ENCODE results near the gene CTNND2.

Gene CTNND2

GRCh38 chr5:11227064-11227463 is 677.2 kb downstream of the CTNND2 start:
- no peak for DNase-seq

GRCh38 chr5:11224436-11225187 is 679.6 kb downstream of the CTNND2 start:
- no peak for DNase-seq

DNA sequence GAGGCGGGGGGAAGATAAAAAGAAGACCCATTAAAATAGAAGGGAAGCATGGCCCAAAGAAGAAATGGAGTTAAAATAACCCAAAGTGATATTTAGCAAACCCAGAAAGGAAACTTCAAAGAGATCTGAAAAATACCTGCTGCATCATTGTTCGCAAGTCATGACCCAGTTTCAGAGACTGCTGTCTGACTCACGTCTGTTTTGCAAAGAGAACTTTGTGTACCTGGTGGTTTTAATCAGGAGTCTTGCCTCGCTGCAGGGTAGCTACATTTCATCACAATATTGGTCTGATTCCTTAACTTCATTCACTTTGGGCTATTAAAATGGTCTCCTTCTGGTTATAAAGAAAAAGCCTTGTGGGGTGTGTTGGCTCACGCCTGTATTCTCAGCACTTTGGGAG is 682.1 kb downstream of the CTNND2 start:
- no peak for DNase-seq

DNA sequence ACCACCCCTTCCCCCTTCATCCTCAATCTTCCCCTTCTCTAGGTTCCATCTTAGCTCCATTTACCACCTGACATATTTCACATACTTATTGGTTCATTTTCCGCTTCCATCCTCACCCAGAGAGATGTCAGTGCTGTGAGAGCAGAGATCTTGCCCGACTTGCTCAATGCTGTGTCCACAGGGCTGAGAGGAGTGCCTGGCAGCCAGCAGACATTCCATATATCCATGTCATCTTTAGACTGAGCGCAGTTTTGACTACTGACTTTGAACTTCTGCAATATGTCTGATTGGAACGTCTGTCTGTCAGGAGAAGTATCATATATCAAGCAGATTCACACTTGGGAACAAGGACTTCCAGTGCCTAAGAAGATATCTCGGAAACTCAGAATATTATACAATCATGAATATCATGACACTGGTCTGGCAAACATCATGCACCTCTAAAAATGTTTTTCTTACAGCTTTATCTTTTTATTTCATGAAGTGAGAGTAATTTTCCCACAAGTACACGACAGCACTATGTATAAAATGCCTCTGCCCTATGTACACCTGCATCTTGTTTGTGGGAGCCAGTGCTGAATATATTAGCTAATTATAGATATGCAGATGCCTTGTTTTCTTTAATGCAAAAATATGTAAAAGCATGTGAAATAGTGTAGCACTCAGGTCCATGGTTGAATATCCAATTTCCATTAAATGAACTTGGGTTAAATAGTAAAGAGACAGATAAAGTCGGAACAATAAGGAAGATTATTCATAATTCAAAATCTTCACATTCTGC is 689.2 kb downstream of the CTNND2 start:
- DNase-seq, result no peak

- DNase-seq, result no peak
Measured at GRCh38 chr5:11212706-11213105, 691.5 kb downstream of the CTNND2 start.

DNA sequence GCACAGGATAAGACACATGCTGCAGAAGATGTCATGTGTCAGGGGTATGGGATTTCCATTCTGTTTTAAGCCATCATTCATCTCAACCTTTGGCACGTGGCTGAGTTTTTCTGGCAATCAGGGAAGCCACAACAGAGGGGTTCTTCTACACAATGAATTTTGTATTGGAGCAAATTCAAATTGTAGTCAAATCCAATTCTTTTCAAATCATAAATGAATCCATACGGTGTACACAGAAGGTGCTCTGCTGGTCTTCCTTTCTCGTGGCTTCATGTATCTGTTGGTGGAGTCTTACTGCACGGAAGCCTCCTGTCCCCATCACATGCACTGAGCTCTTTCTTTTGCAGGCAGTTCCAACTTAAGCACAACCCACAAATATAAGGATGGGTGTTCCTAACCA is 706.5 kb downstream of the CTNND2 start:
- no peak for DNase-seq

- no peak for DNase-seq
Measured at GRCh38 chr5:11191673-11192072, 712.6 kb downstream of the CTNND2 start.

- no peak for DNase-seq
Measured at GRCh38 chr5:11182441-11183080, 721.7 kb downstream of the CTNND2 start.

- DNase-seq, result no peak
Measured at GRCh38 chr5:11181940-11182339, 722.3 kb downstream of the CTNND2 start.

GRCh38 chr5:11180890-11181289 is 723.4 kb downstream of the CTNND2 start:
- no peak for DNase-seq

DNA sequence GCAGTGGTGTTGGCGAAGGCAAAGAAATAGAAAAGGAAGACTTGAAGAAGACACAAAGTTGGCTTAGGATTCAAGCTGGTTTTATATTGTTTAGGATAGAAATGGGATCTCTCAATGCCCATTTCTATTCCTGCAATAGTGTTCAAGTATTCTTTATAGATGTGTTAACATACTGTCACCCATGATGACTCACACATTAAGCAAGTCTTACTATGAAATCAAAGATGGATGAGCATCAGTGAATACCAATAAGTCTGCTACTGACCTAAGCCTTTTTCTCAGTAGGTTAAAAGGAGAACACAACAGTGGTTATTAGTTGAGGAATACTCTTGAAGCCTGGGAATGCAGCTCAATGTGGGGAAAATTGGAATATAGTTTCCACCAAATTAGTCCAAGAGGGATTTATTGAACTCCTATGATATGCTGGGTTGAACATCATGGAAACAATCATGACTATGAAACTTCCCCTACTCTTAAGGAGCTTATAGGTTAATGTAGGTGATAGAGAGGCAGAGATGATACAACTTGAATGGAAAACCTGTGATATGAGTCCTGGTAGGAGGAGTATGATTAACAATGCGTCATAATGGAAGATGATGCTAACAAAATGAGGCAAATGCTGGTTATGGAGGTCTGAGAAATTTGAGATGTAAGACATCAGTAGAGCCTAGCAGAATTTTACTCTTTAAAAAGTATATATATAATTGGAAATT is 726.1 kb downstream of the CTNND2 start:
- DNase-seq, result no peak

GRCh38 chr5:11174591-11174990 is 729.7 kb downstream of the CTNND2 start:
- no peak for DNase-seq

DNA sequence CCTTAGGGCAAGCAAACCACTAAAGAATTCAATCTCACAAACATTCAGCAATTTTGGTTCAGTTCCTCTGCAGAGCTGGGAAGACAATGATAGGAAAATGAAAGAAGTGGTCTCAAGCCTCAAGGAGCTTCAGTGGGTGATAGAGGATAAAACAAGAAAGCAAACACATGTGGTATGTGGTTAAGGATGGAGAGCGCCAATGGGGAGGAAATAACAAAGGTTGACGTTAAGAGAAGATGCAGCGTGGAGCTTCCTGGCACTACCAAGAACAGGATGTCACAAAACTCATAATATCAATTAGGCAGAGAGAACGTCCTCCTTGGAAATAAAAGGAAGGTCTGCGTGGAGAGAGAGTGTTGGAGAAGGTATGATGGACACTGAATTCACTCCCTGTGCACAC is 731.8 kb downstream of the CTNND2 start:
- no peak for DNase-seq

DNA sequence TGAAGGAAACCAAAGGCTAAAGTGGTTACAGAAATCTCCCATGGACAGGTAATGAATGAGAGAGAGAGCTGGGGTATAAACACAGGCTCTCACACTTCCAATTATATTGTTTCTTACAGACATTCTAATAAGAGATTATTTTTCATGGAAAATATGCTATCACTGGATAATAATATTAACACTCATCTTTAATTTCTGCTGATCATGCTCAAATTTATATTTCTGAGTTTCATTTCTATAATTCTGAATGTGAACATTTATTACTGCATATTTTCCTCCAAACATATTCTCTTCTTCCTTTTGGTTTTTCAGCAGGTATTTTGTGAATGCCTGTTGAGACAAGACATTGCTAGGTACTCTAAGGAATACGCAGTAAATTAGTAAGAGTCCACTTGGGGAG is 733.0 kb downstream of the CTNND2 start:
- DNase-seq, result no peak

DNA sequence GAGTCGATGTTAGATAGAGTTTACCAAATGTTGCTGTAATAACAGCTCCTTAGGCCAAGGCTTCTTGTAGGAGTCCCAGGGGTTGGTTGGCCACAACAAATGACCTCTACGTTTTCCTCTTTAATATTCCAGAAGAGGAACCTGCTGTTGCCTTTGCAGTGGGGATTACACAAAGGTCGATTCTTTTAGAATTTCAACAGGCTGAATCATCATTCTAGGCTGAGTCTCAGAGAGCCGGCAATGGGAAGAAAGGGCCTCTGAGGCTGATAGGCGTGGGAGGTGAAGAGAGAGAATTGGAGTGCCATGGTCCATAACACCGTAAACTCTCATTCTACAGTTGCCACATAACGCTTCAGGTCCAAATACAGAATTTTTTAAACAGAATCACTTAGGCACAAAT is 737.3 kb downstream of the CTNND2 start:
- DNase-seq, result no peak

GRCh38 chr5:11164531-11165294 is 739.5 kb downstream of the CTNND2 start:
- DNase-seq, result no peak

DNA sequence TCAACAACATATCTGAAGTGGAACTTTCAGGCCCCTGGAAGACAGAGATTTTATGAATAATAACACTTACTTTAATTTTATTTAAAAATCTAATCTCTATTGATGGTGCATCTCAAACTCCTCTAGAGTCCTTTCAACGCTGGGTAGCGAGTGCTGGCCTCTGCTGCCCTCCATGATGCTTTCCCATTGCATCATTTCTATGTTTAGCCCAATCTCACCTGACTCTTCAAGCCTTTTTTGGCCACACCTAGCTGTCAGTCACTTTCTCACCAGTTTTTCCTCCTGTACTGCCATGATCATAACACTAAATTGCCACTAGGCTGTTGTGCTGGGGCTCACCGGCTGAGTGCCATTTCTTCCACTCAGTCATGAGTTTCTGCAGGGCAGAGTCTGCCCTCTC is 747.1 kb downstream of the CTNND2 start:
- no peak for DNase-seq

DNA sequence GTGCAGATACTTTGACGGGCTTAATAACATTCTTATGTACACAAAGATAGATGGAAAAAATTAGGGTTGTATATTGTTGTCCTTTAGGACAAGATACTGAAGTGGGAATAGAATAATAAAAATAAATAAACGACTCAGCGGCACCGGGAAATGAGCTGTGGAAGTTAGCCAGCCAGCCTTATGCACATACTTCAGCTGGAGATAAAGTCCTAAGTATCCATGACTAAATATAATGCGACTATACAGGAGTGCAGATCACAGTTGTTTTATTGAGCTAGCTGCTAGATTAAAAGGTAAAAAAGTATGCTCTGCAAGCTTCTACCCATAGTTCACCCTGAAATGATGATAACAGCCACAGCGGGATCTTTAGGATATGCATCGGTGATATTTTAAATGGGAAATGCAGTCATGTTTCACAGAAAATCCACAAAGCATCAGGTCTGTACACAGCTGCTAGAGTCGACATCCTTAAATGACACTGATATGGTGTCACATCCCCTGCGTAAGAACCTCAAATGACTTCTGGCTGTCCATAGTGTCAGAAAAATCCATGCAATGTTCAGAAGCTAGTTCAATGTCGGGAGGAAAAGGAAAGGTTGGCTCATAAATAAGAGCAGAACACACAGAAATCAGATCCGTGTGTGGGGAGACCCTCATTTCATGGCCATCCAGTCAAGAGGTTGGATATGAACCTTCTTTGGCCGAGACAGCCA is 750.4 kb downstream of the CTNND2 start:
- no peak for DNase-seq

DNA sequence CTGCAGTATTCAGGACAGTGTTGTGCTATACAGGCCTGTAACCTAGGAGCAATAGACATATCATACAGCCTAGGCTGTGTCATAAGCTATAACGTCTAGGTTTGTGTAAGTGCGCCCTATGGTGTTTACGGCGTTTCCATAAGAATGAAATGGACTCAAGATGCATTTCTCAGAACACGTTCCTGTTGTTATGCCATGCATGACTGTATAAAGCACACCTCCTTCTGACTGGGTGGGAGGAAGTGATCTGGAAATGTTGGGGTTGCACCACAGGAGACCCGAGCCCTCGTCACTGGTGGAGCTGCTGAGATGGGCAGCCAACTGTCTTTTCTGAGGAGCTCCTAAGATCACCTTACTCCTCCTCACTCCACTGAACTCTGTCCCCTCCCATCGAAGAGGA is 751.9 kb downstream of the CTNND2 start:
- no peak for DNase-seq

GRCh38 chr5:11150976-11151375 is 753.3 kb downstream of the CTNND2 start:
- no peak for DNase-seq

DNA sequence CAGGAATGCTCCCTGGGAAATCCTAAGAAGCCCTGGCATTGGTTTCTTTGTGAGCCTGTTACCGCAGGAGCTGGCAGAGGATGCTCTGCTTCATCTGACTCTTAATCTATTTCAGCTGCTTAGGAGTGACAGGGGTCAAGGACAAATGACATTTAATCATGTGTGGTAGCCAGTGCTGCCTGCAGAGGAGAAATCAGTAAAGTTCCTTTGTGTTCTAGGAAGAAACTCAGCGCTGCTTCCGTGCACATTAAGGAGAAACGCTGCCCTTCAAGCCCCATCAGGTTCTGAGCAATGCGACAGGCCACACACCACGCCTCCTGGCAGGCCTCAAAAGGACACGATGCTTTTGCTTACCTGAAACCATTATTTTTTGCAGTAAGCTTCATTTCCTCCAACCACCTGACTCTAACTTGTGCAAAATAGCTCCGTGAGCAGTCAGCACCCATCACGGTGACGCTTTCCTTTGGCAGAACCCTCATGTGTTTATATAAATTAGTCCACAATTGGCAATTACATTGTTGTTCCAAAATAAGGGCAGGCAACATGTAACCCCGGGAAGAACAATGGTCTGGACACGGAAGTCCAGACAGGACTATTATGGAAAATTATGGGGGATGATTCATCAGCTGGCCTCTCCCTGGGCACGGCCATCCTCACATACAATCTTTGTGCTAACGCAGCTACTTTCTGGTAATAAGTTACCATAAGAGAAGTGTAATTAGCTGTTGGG is 755.3 kb downstream of the CTNND2 start:
- DNase-seq, result no peak
